HG03520 (cell line): Measurements from ENCODE around the gene AQP9.
"Not testable (repeated sequence)": the region's sequence is repeated elsewhere in the genome, so short reads cannot be mapped to it uniquely, and the experiment has no call there.

Experiments used
- ATAC-seq: cut with Tn5 transposase; IDR thresholded peaks from one replicate; pipeline ENCODE4 v1.9.1; 2021; ENCODE audit warnings: mild to moderate bottlenecking, moderate library complexity; ENCODE audit not compliant: unreplicated experiment

Gene AQP9

GRCh38 chr15:58179206-58179605 is 41.0 kb downstream of the AQP9 start:
- no peak for ATAC-seq

GRCh38 chr15:58179741-58180381 is 41.7 kb downstream of the AQP9 start:
- ATAC-seq, result no peak

GRCh38 chr15:58182460-58183163 is 44.4 kb downstream of the AQP9 start:
- ATAC-seq, result no peak

- ATAC-seq, result no peak
Measured at GRCh38 chr15:58185439-58185838, 47.3 kb downstream of the AQP9 start.

- no peak for ATAC-seq
Measured at GRCh38 chr15:58189148-58189811, 51.1 kb downstream of the AQP9 start.

- no peak for ATAC-seq
Measured at GRCh38 chr15:58190419-58190818, 52.2 kb downstream of the AQP9 start.

- ATAC-seq, result not testable (repeated sequence)
Measured at GRCh38 chr15:58193636-58194035, 55.5 kb downstream of the AQP9 start.

GRCh38 chr15:58200739-58201138 is 62.6 kb downstream of the AQP9 start:
- ATAC-seq, result no peak

GRCh38 chr15:58201516-58201915 is 63.3 kb downstream of the AQP9 start:
- no peak for ATAC-seq

GRCh38 chr15:58203537-58203936 is 65.4 kb downstream of the AQP9 start:
- no peak for ATAC-seq

- no peak for ATAC-seq
Measured at GRCh38 chr15:58206151-58206550, 68.0 kb downstream of the AQP9 start.

GRCh38 chr15:58208217-58208616 is 70.0 kb downstream of the AQP9 start:
- not testable (repeated sequence) for ATAC-seq

GRCh38 chr15:58209007-58209481 is 70.9 kb downstream of the AQP9 start:
- not testable (repeated sequence) for ATAC-seq

- not testable (repeated sequence) for ATAC-seq
Measured at GRCh38 chr15:58210031-58210430, 71.8 kb downstream of the AQP9 start.

- ATAC-seq, result no peak
Measured at GRCh38 chr15:58212909-58213526, 74.8 kb downstream of the AQP9 start.

- ATAC-seq, result no peak
Measured at GRCh38 chr15:58213587-58214338, 75.6 kb downstream of the AQP9 start.

GRCh38 chr15:58214591-58215340 is 76.6 kb downstream of the AQP9 start:
- ATAC-seq, result no peak

- no peak for ATAC-seq
Measured at GRCh38 chr15:58217460-58217859, 79.3 kb downstream of the AQP9 start.

GRCh38 chr15:58221591-58222241 is 83.5 kb downstream of the AQP9 start:
- no peak for ATAC-seq

- ATAC-seq, result no peak
Measured at GRCh38 chr15:58222679-58223078, 84.5 kb downstream of the AQP9 start.
